Vagina (tissue), 2 donors: ENCODE measurements around the gene PRPF38B.

Experiments used
- POLR2A ChIP-seq, 2 donors: fragments of 450-650 bp; IDR thresholded peaks; one replicate each; pipeline ENCODE4 v1.6.1; 2017; ENCODE audit warnings: antibody characterized with exemption in 2 of 2, mild to moderate bottlenecking in 2 of 2, moderate library complexity in 2 of 2
- POLR2AphosphoS5 ChIP-seq, 2 donors: sonication (generic); formaldehyde crosslinking; IDR thresholded peaks; one replicate each; pipeline ENCODE4 v1.9.0; 2017; ENCODE audit warnings: antibody characterized with exemption in 2 of 2, mild to moderate bottlenecking in 2 of 2, low read depth in 1 of 2; ENCODE audit not compliant: insufficient read depth in 1 of 2
- TF ChIP-seq, protein P1 (sequence below), 3 experiments: fragments of 450-650 bp in 2 of 3; fragments of 200-600 bp in 1 of 3; sonication (generic) in 1 of 3; IDR thresholded peaks; one replicate each; pipeline ENCODE4 v1.5.1; 2017 to 2019; ENCODE audit warnings: antibody characterized with exemption in 3 of 3, mild to moderate bottlenecking in 2 of 3, moderate library complexity in 2 of 3

DNA sequence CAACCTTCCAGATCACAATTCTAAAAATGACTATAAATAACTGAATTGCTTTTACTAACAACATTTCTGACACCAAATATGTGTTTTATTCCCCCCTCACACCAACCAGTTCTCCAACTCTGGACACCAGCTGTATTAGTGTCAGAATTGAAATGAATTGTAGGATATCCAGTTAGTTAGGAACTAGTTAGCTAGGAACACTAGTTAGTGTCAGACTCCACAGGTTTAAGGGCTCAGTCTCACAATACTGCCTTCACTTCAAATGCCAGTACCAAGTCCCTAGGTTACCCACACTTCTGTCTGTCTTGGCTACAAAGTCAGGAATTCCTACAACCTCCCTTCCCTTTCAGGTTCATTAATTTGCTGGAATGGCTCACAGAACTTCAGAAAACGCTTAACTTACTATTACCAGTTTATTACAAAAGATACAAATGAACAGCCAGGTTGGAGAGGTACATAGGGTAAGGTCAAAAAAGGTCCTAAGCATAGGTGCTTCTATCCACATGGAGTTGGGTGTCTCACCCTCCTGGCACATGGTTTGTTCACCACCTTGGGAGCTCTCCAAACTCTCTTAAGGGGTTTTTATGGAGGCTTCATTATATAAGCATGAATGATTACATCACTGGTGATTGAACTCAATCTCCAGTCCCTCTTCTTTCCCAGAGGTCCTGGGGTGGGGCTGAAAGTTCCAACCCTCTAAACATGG is 58.5 kb downstream of the PRPF38B start:
- TF ChIP-seq, protein P1, sequence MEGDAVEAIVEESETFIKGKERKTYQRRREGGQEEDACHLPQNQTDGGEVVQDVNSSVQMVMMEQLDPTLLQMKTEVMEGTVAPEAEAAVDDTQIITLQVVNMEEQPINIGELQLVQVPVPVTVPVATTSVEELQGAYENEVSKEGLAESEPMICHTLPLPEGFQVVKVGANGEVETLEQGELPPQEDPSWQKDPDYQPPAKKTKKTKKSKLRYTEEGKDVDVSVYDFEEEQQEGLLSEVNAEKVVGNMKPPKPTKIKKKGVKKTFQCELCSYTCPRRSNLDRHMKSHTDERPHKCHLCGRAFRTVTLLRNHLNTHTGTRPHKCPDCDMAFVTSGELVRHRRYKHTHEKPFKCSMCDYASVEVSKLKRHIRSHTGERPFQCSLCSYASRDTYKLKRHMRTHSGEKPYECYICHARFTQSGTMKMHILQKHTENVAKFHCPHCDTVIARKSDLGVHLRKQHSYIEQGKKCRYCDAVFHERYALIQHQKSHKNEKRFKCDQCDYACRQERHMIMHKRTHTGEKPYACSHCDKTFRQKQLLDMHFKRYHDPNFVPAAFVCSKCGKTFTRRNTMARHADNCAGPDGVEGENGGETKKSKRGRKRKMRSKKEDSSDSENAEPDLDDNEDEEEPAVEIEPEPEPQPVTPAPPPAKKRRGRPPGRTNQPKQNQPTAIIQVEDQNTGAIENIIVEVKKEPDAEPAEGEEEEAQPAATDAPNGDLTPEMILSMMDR (IDR thresholded peaks at IDR 0.05), result no peak
- TF ChIP-seq POLR2A (IDR thresholded peaks at IDR 0.05) (no peak), POLR2AphosphoS5 (IDR thresholded peaks at IDR 0.05; ENCODE audit: insufficient read depth in 1 of 2, low read depth in 1 of 2) (no peak)
